ENCODE results near the gene CITED4.
A peak's percentile ranks its signal among the peaks of the same experiment; 100 is the strongest.

The CITED4 gene

GRCh38 chr1:40892354-40892753 lies 30.2 kb upstream of the CITED4 start:
- TF ChIP-seq ISL1 (CRISPR knock-in tag; IDR thresholded peaks at IDR 0.05) (no peak), ZNF565 (CRISPR knock-in tag; conservative IDR thresholded peaks at IDR 0.05; ENCODE audit: low read depth) (no peak), GLIS3 (CRISPR knock-in tag; IDR thresholded peaks at IDR 0.05) (no peak), RARB (CRISPR knock-in tag; IDR thresholded peaks at IDR 0.05) (no peak), PPARA (CRISPR knock-in tag; IDR thresholded peaks at IDR 0.05; ENCODE audit: borderline replicate concordance) (no peak), ESRRG (CRISPR knock-in tag; IDR thresholded peaks at IDR 0.05) (no peak), ZC3H10 (CRISPR knock-in tag; IDR thresholded peaks at IDR 0.05) (no peak), SNAI2 (CRISPR knock-in tag; IDR thresholded peaks at IDR 0.05) (no peak), ZFP30 (CRISPR knock-in tag; IDR thresholded peaks at IDR 0.05) (no peak), BACH2 (CRISPR knock-in tag; IDR thresholded peaks at IDR 0.05; ENCODE audit: borderline replicate concordance) (no peak), ZNF70 (CRISPR knock-in tag; IDR thresholded peaks at IDR 0.05) (no peak)
- no peak for ATAC-seq

GRCh38 chr1:40890771-40891170 lies 28.6 kb upstream of the CITED4 start:
- no peak for ATAC-seq
- no peak for TF ChIP-seq TCF4 (CRISPR knock-in tag; IDR thresholded peaks at IDR 0.05; ENCODE audit: borderline replicate concordance)
- no peak for TF ChIP-seq ARNTL (CRISPR knock-in tag; IDR thresholded peaks at IDR 0.05; ENCODE audit: borderline replicate concordance, low read depth)
- no peak for TF ChIP-seq ZFP3 (CRISPR knock-in tag; IDR thresholded peaks at IDR 0.05)
- no peak for TF ChIP-seq OSR1 (CRISPR knock-in tag; IDR thresholded peaks at IDR 0.05)
- TF ChIP-seq BACH2 (CRISPR knock-in tag; IDR thresholded peaks at IDR 0.05; ENCODE audit: borderline replicate concordance): no peak
- no peak for TF ChIP-seq ZFP30 (CRISPR knock-in tag; IDR thresholded peaks at IDR 0.05)
- TF ChIP-seq TOX (CRISPR knock-in tag; IDR thresholded peaks at IDR 0.05; ENCODE audit: borderline replicate concordance): no peak
- no peak for TF ChIP-seq ZNF565 (CRISPR knock-in tag; conservative IDR thresholded peaks at IDR 0.05; ENCODE audit: low read depth)
- no peak for TF ChIP-seq TSHZ2 (CRISPR knock-in tag; IDR thresholded peaks at IDR 0.05)
- no peak for TF ChIP-seq CSRNP3 (CRISPR knock-in tag; IDR thresholded peaks at IDR 0.05)

GRCh38 chr1:40887652-40888051 lies 25.5 kb upstream of the CITED4 start:
- no peak for TF ChIP-seq ESRRG (CRISPR knock-in tag; IDR thresholded peaks at IDR 0.05)
- peak; percentile 49 for TF ChIP-seq ZNF70 (CRISPR knock-in tag; IDR thresholded peaks at IDR 0.05)
- no peak for ATAC-seq

- no peak for TF ChIP-seq GLIS3 (CRISPR knock-in tag; IDR thresholded peaks at IDR 0.05)
- TF ChIP-seq RARB (CRISPR knock-in tag; IDR thresholded peaks at IDR 0.05): no peak
- TF ChIP-seq PATZ1 (CRISPR knock-in tag; IDR thresholded peaks at IDR 0.05; ENCODE audit: borderline replicate concordance): no peak
- TF ChIP-seq TOX (CRISPR knock-in tag; IDR thresholded peaks at IDR 0.05; ENCODE audit: borderline replicate concordance): no peak
- TF ChIP-seq ZNF565 (CRISPR knock-in tag; conservative IDR thresholded peaks at IDR 0.05; ENCODE audit: low read depth): no peak
- TF ChIP-seq TSHZ2 (CRISPR knock-in tag; IDR thresholded peaks at IDR 0.05): no peak
- ATAC-seq: no peak
These were observed 24.8 kb upstream of the CITED4 start for GRCh38 chr1:40887012-40887378.
